Measurements from ENCODE around the gene LRIT1. TPM values are rescaled to one million over a fixed set of nuclear protein-coding genes. Genes with fewer than 3 reads are reported as not detected.

LRIT1 gene
- total and polyA plus RNA-seq, 8 donors: not detected

DNA sequence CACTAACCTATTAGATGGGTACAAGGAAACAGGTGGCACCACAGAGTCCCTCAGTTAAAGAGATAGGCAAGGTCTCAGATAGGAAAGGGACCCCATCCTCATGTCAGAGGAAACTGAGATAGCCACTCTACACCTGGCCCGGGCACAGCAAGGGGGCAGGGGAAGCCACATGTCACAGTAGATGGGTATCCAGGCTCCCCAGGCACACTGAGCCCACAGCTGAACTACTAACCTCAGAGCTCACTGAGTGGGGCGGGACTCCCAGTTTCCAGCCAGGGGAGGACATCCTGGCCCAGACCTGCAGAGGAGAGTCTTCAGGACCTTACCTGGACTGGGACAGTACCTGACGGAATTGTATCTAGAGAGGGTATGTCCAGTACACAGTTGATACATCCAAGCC, 50.7 kb downstream of the LRIT1 start:
- Histone ChIP-seq H3K4me3 (no peak overlapping the region), H3K4me1 (peaks cover 0 to 6% (median 5%) of the 10 kb centered on the region in 3 donors), H3K27me3 (peaks cover 0 to 10% (median 0%) of the 10 kb centered on the region in 4 donors), H3K36me3 (no peaks in the 10 kb centered on the region), H3K9me3 (no peaks in the 10 kb centered on the region), H3K27ac (no peak overlapping the region)
- DNase-seq (no peak), FAIRE-seq (no peak), ATAC-seq (no peak)
- TF ChIP-seq, protein P1, sequence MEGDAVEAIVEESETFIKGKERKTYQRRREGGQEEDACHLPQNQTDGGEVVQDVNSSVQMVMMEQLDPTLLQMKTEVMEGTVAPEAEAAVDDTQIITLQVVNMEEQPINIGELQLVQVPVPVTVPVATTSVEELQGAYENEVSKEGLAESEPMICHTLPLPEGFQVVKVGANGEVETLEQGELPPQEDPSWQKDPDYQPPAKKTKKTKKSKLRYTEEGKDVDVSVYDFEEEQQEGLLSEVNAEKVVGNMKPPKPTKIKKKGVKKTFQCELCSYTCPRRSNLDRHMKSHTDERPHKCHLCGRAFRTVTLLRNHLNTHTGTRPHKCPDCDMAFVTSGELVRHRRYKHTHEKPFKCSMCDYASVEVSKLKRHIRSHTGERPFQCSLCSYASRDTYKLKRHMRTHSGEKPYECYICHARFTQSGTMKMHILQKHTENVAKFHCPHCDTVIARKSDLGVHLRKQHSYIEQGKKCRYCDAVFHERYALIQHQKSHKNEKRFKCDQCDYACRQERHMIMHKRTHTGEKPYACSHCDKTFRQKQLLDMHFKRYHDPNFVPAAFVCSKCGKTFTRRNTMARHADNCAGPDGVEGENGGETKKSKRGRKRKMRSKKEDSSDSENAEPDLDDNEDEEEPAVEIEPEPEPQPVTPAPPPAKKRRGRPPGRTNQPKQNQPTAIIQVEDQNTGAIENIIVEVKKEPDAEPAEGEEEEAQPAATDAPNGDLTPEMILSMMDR (IDR thresholded peaks at IDR 0.05): no peak
- 63 to 75% methylated on average over 3 of the region's 3 CpGs for WGBS, 2 donors
- intact Hi-C loops (cut with DNase I): no loop called here

DNA sequence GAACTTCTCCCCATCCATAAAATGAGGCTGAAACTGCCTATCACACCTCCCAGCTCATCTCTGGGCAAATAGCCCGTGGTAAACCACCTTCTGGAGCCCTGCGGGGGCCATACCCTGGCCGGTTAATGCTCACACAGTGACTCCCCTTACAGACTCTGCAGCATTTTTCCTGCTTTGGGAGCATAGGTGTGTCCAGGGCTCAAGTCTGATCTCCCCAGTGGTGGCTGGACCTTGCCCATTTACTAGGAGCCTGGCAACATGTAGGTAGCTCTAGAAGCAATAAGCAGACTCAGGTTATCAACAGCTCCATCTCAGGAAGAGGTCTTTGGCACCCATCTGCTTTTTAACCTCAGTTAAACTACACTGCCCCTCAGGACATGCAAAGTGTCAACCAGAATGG, 52.5 kb downstream of the LRIT1 start:
- FAIRE-seq: no peak
- no peaks in the 10 kb centered on the region for H3K9me3 ChIP-seq
- TF ChIP-seq, protein P1 (IDR thresholded peaks at IDR 0.05): no peak
- H3K4me3 ChIP-seq: no peak overlapping the region
- 55 to 61% methylated on average over 3 of the region's 3 CpGs for WGBS, 2 donors
- ATAC-seq: no peak
- no peak for DNase-seq
- no peaks in the 10 kb centered on the region for H3K27me3 ChIP-seq
- intact Hi-C loops (cut with DNase I): no loop called here
- no peak overlapping the region for H3K27ac ChIP-seq
- no peaks in the 10 kb centered on the region for H3K36me3 ChIP-seq
- no peaks in the 10 kb centered on the region for H3K4me1 ChIP-seq

DNA sequence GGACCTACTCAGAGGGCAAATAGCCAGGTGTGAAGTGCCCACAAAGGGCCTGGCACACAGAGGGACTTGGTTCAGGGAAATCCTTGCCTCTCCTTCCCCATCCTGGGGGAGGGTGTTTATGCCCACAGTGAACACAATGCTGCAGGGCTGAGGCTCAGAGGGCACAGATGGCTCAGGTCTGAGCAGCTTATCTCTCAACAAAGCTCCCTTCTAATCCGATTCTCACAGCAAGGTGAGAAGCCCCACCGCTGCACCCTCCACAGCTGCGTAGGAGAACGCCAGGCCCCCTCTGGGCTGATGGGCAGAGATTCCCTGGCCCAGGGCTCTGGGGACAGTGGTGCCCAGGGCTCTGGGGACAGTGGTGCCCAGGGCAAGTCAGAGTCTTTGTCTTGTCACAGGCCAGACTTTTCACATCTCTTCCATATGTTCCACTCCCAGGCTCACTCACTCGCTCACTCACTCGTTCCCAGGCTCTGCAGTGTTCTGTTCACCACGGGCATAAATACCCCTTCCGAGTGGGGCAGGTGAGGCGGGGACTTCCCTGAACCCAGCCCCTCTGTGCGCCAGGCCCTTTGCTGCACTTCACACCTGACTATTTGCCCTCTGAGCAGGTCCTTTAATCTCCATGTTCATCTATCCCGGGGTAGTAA, 55.7 kb downstream of the LRIT1 start:
- 42 to 52% methylated on average over 11 of the region's 11 CpGs for WGBS, 2 donors
- Histone ChIP-seq H3K27ac (no peak overlapping the region), H3K4me1 (no peaks in the 10 kb centered on the region), H3K27me3 (no peaks in the 10 kb centered on the region), H3K36me3 (no peaks in the 10 kb centered on the region), H3K4me3 (no peak overlapping the region), H3K9me3 (no peaks in the 10 kb centered on the region)
- TF ChIP-seq, protein P1 (IDR thresholded peaks at IDR 0.05): no peak
- intact Hi-C loops (cut with DNase I): no loop called here
- no peak for ATAC-seq
- no peak for DNase-seq
- FAIRE-seq: no peak

DNA sequence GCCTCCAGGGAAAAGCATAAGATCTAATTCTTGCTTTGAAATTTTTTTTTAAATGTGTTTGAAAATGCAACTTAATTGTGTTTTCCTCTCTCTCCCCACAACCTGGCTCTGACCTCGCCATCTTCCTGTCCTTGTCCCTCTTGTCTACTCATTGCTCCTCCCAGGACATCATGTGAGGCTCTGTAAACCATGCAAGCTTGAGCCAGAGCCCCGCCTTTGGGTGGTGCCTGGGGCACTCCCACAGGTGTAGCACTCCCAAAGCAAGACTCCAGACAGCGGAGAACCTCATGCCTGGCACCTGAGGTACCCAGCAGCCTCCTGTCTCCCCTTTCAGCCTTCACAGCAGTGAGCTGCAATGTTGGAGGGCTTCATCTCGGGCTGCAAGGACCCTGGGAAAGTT, 56.8 kb downstream of the LRIT1 start:
- FAIRE-seq: no peak
- intact Hi-C loops (cut with DNase I): no loop called here
- WGBS, 2 donors: 65 to 73% methylated on average over 4 of the region's 4 CpGs
- no peaks in the 10 kb centered on the region for H3K36me3 ChIP-seq
- no peak overlapping the region for H3K4me3 ChIP-seq
- no peaks in the 10 kb centered on the region for H3K9me3 ChIP-seq
- no peak overlapping the region for H3K27ac ChIP-seq
- H3K27me3 ChIP-seq: no peaks in the 10 kb centered on the region
- H3K4me1 ChIP-seq: no peaks in the 10 kb centered on the region
- TF ChIP-seq, protein P1 (IDR thresholded peaks at IDR 0.05): no peak
- DNase-seq: no peak
- ATAC-seq: no peak

DNA sequence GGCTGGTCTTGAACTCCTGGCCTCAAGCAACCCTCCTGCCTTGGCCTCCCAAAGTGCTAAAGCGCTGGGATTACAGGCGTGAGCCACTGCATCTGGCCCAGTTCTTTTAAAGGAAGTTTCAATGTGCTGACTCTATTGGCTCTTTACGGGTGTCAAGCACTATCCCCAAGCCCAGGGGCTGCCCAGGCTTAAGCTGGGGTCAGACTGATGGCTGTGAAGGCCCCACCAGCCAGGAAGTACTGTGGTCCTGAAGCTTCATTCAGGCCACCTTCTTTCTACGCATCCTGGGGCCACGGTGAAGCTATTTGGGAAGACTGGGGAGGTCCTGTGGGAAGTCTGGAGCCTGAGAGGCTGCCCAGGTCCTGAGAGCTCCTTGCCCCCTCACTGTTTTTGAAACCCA, 59.7 kb downstream of the LRIT1 start:
- H3K4me1 ChIP-seq: no peaks in the 10 kb centered on the region
- FAIRE-seq: no peak
- no peaks in the 10 kb centered on the region for H3K27me3 ChIP-seq
- 72 to 89% methylated on average over 5 of the region's 5 CpGs for WGBS, 2 donors
- H3K4me3 ChIP-seq: no peak overlapping the region
- H3K27ac ChIP-seq: no peak overlapping the region
- intact Hi-C loops (cut with DNase I): no loop called here
- ATAC-seq: no peak
- no peaks in the 10 kb centered on the region for H3K36me3 ChIP-seq
- no peaks in the 10 kb centered on the region for H3K9me3 ChIP-seq
- no peak for DNase-seq
- TF ChIP-seq, protein P1 (IDR thresholded peaks at IDR 0.05): no peak
